GM18907 (cell line): ENCODE data around the gene PPP4R3A.
"Not testable (repeated sequence)": the region's sequence is repeated elsewhere in the genome, so short reads cannot be mapped to it uniquely, and the experiment has no call there.

Source experiments
- ATAC-seq: cut with Tn5 transposase; IDR thresholded peaks from one replicate; pipeline ENCODE4 v1.9.1; 2021; ENCODE audit warnings: mild to moderate bottlenecking, moderate library complexity; ENCODE audit not compliant: unreplicated experiment

The PPP4R3A gene

DNA sequence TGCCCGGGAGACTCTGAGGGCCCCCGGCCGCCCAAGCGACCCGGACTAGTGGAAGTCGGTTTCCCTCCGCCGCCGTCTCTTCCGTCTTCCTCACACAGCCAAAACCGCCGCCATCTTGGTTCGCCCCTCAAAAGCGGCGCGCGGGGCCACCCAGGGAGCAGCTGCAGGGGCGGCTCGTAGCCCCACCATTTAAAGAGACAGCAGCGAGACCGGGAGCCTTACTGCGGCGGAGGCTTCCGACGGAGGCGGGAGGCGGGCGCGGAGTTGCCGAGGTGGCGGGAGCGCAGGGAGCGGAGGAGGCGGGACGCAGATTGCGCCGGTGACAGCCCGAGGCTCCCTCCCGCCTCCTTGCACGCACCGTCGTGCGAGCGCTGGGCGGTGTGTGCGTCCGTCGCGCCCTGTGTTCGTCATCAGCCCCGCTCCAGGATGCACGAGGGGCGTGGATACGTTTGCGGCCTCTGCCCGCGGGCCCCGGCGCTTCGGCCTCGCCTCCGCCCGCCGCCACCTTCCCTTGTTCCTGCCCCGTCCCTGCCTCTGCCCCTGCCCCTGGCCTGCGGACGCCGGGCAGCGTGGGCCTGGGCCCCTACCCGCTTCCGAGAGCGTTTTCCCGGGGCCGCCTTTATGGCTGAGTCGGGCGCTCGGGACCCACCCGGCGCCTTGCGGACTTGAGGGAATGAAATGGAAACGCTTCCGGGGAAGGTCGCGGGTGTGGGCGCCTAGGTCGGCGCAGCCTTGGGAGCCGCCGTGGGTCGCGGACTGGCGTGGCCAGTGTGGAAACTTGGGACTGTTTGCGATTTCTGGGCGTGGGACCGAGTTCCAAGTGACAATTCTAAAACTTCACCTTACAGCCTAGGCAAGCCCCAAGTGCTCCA, at the start of gene PPP4R3A:
Gene PPP4R3A, minus strand, starts transcription at position 140 of the 872 bp plus-strand sequence. CDS start 663 bp downstream, outside the sequence.
- ATAC-seq: peak; percentile 85

DNA sequence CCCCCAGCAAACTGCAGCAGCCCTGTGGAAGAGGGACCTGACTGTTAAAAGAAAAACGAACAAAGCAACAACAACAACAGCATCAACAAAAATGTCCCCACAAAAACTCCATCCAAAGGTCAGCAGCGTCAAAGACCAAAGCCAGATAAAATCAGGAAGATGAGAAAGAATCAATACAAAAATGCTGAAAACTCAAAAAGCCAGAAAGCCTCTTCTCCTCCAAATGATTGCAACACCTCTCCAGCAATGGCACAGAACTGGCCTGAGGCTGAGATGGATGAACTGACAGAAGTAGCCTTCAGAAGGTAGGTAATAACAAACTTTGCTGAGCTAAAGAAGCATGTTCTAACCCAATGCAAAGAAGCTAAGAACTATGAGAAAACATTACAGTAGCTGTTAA, 45.4 kb upstream of the PPP4R3A start:
- ATAC-seq: no peak

DNA sequence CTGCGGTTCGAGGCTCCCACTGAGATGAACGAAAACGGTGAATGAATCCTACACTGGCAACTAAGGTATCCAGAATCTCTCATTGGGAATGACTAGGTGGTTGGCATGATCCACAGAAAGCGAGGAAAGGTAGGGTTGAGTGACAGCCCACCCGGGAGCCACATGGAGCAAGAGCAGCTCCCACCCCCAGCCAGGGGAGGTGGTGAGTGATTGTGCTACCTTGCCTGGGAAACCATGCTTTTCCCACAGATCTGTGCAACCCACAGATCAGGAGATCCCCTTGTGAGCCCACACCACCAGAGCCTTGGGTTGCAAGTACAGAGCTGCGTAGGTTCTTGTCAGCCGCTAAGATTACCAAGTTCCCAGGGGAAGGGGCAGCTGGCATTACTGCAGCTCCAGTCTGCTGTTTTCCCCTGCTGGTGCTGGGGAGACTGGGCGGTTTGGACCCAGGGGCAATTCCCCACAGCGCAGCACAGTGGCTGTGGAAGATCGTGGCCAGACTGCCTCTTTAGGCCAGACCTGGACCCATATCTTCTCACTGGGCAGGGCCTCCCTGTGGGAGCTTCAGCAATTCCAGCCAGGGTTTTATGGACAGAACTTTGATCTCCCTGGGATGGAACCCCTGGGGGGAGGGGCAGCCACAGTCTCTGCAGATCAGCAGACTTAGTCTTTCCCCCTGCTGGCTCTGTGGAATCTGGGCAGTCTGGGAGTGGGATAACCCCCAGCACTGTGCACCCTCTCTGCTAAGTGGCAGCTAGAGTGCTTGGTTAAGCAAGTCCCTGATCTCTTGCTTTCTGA, 44.6 kb upstream of the PPP4R3A start:
- ATAC-seq: no peak

DNA sequence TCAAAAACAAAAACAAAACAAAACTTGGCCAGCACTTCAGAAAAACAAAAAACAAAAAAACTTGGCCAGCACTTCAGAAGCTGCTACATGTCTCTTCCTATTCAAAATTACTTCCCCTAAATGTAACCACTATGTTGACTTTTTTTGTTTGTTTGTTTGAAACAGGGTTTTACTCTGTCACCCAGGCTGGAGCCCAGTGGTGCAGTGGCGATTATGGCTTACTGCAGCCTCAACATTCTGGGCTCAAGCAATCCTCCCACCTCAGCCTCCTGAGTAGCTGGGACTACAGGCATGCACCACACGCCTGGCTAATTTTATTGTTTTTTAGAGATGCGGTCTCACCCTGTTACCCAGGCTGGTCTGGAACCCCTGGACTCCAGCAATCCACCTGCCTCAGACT, 38.0 kb upstream of the PPP4R3A start:
- no peak for ATAC-seq

DNA sequence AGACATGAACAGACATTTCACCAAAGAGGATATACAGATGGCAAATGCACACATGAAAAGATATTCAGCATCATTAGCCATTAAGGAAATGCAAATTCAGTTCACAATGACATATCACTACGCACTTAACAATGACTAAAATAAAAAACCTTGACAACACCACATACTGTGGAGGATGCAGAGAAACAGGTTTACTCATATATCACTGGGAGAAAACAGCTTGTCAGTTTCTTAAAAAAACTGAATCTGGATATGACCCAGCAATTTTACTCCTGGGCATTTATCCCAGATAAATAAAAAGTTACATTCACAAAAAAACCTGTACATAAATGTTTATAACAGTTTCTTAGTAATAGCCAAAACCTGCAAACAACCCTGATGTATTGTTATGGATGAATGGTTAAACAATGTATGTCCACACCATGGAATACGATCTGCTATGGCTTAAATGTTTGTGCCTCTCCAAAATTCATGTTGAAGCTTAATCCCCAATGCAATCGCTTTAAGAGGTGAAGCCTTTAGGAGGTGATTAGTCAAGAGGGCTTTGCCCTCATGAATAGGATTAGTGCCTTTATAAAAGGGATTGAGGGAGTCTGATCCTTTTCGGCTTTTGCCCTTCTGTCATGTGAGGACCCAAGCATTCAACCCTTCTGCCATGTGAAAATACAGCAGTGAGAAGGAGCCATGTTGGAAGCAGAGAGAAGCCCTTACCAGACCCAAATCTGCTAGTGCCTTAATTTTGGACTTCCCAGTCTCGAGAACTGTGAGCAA, 36.0 kb upstream of the PPP4R3A start:
- ATAC-seq: no peak

DNA sequence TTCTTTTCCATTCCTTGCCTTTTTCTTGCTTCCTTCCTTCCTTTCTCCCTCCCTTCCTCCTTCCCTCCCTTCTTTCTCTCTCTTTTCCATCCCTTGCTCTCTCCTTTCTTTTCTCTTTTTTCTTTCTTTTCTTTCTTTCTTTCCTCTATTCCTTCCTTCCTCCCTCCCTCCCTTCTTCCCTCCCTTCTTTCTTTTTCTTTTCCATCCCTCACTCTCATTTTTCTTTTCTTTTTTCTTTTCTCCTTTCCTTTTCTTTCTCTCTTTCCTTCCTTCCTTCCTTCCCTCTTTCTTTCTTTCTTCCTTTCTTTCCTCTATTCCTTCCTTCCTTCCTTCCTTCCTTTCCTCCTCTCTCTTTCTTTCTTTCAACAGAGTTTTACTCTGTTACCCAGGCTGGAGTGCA, 35.1 kb upstream of the PPP4R3A start:
- no peak for ATAC-seq

DNA sequence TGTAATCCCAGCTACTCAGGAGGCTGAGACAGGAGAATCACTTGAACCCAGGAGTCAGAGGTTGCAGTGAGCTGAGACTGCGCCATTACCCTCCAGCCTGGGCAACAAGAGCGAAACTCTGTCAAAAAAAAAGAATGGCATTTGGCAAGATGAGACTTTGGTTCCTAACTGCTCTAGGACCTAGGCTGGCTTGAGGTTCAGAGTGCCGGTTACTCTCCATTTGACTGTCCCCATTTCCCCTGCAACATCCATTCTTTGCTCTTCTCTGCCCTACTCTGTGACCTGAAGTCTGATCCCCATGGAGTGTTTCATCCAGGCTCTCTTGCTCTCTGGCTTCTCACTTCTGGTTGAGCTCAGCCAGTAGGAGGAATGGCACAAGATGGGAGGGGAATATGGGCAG, 26.2 kb upstream of the PPP4R3A start:
- no peak for ATAC-seq

DNA sequence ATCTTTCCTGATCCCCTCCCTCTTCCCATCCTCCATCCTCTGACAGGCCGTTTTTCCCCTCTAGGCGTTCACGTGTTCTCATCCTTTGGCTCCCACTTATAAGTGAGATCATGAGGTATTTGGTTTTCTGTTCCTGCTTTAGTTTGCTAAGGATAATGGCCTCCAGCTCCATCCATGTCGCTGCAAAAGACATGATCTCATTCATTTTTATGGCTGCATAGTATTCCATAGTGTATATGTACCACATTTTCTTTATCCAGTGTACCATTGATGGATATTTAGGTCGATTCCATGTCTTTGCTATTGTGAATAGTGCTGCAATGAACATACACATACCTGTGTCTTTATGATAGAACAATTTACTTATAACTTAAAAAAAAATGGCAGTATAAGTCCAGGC, 23.9 kb upstream of the PPP4R3A start:
- ATAC-seq: not testable (repeated sequence)

DNA sequence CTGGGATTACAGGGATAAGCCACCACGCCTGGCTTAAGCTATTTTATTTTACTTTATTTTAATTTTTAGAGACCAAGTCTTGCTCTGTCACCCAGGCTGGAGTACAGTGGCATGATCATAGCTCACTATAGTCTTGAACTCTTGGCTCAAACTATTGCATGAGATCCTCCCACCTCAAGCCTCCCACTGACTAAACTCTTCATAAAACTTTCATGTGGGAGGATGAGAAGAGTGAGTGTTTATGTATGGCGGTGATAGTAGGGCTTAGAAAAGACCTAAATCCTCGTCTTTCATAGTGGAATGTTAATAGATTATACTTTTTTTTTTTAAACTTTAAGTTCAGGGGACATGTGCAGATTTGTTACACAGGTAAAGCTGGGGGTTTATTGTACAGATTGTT, 23.5 kb upstream of the PPP4R3A start:
- ATAC-seq: no peak

DNA sequence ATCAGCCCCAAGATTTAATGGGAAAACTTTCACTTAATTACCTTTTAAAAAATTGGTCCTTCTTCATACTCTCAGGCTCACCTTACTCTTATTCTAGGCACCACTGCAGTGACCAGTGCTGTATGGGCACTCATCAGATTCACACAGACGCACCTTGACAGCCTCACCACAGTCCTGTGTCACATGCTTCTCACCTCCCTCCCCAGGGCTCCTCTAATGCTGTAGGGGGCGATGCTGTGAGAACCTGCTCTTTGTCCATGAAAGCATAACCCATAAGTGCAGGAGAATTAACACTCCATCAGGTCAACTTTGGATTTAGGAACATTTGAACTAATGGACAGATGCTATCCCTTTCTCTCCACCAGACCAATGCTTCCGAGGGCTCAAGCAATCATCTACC, 13.9 kb upstream of the PPP4R3A start:
- ATAC-seq: no peak

DNA sequence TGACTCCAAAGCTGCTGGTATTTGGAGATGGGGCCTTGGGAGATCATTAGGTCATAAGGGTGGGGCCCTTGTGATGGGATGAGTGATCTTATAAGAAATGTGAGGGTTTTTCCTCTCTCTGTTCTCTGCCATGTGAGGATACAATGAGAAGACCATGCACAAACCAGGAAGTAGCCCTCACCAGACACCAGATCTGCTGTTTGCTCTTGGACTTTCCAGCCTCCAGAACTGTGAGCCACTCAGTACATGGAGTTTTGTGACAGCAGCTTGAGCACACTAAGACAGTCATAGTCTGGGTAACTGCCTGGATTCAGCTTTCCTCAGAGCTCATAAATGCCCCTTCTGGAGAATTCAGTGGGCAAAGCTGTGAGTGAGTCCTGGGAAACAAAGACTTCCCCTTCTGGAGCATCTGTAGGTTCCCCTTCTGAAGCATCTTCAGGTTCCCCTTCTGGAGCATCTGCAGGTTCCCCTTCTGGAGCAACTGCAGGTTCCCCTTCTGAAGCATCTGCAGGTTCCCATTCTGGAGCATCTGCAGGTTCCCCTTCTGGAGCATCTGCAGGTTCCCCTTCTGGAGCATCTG, 11.0 kb upstream of the PPP4R3A start:
- ATAC-seq: no peak

DNA sequence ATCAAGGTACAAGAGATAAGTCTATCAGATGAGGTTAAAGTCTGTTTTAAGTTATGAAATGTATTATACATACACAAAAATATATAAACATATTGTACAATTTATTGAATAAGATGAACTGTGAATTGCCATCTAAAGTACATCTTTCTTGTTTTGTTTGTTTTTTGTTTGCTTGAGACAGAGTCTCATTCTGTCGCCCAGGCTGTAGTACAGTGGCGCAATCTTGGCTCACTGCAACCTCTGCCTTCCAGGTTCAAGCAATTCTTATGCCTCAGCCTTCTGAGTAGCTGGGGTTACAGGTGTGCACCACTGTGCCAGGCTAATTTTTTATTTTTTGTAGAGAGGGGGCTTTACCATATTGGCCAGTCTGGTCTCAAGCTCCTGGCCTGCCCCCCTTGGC, 10.0 kb upstream of the PPP4R3A start:
- no peak for ATAC-seq

DNA sequence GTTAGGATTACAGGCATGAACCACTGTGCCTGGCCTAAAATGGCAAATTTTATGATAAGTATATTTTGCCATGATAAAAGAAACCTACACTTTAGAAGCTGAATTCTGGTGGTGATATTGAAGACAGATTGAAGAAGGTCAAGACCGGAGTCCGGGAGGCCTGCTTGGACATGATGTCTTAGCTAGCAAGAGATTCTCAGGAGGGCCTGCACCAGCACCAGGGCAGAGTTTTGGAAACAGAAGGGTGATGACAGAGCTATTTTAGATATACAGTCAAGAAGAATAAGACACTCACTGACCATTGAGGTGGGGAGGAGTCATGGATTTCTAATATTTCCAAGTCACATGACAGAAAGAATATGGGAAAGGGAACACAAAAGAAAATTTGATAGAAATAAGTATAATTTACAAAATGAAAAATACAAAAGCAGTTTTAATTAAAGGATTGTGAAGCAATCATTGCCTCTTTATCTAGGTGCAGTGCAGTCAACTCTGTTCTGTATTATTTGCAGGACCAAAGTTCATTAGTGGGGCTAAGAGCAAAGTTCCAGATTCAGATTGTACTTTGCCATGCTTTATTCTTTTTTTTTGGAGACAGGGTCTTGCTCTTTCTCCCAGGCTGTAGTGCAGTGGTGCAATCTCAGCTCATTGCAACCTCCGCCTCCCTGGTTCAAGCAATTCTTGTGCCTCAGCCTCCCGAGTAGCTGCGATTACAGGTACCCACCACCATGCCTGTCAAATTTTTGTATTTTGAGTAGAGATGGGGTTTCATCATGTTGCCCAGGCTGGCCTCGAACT, 9.3 kb upstream of the PPP4R3A start:
- no peak for ATAC-seq

DNA sequence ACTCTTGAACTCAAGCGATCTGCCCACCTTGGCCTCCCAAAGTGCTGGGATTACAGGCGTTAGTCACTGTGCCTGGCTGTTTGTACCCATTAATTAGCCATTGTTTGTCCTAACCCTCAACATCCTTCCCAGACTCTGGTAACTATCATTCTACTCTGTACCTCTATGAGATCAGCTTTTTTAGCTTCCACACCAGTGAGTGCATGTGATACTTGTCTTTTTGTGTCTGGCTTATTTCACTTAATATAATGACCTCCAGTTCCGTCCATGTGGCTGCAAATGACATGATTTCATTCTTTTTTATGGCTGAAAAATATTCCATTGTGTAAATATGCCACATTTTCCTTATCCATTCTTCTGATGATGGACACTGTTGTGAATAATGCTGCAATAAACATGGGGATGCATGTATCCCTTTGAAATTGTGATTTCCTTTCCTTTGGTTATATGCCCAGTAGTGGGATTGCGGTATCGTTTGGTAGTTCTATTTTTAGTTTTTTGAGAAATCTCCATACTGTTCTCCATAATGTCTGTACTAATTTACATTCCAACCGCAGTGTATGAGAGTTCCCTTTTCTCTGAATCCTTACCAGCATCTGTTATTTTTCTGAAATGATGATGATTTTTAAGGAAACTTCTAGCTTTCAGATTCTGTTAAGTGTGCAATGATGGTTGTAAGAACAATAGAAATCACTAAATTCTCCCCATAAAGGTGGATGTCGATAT, 6.7 kb upstream of the PPP4R3A start:
- ATAC-seq: no peak

DNA sequence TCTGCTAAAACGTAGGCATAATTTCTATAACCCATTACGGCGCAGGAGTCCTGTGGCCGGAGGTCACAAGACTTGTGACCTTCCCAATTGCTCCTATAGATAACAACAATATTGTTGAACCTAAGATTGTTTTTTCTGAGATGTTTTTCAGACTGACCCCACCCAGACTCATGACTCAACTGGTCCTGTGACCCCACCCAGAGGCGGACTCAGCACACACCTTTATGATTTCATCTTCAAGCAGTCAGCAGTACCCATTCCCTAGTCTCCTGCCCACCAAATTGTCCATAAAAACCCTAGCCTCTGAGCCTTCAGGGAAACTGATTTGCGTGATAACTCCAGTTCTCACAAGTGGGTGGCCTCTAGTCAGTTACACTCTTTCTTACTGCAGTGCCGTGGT, 5.9 kb upstream of the PPP4R3A start:
- ATAC-seq: no peak

DNA sequence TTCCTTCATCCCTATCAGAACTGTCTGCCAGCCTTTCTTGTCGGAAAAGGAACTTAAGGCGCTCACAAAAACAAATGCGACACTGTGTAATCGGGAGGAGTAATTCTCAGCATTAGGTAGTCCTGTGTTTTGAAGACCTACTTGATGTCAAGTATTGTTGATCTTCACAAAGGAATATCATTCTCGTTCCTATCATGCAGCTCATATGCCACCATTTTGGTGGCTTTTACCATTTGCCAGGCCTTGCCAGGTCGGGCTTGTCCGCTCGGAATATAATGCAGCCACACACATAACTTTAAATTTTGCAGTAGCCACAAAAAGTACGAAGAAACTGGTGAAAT, 903 bp upstream of the PPP4R3A start:
- no peak for ATAC-seq

DNA sequence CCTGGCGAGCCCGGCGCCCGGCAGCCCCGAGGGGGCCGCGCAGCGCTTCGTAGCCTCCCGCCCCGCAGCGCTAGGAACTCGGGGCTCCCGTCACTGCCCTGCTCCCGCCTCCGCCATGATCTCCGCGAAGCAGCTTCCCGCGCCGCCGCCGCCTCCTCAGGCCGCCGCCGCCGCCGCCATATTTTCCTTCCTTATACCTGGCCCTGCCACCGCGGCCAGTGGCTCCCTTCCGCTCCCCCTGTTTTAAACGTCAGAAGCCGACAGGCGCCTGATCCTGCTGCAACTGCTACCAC, 286 bp downstream of the PPP4R3A start:
- peak; percentile 41 for ATAC-seq

DNA sequence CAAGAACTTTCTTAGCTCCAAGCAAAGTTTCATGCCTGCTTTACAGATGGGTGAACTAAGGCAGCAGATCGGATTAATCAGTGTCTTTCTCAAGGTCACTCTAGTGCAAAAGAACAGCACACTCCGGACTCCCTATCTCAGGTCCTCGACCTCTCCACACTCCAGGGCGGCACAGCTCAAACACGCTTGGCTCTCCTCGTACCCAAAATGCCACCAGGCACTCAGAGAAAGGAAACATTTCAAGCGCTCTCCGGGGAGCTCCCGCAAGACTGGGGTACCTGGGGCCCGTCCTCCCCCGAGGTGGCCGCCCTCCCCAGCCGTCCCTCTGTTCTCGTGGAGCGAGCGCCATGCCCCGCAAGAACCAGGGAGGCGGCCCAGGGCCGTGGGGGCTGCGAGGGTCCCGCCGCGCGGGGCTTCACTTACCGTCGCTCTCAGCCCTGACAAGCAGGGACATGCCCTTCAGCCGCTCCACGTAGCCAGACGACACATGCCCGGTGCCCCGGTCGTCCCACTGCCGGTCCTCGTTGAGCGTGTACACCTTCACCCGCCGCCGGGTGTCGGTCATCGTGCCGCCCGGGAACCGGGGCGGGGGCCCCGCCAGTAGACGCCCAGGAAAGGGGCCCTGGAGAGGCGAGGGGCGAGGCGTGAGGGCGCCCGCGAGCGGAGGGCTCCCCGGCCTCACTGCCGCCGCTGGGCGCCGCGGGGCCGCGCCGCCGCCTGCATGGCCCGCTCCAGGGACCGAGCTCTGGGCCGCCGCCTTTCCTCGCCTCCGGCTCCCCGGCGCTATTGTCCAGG, 830 bp downstream of the PPP4R3A start:
- peak; percentile 24 for ATAC-seq

DNA sequence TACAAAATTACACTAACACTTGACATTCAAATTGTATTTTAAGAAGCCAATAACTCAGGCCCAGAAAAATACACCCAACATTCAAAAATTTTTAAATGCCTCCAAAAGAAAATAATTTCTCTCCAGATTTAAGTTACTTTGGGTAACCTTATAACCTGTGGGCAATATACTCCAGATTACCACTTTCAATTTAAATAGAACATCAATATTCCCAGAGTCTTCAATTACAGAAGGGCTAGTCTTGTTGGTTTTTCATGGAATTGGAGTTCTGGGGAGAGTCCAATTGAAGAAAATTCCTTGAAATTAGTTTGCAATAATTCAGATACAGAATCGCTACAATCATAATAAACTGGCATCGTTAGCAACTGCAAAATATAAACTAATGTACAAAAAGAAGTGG, 2.0 kb downstream of the PPP4R3A start:
- no peak for ATAC-seq
